MCF 10A (cell line): ENCODE results near the gene PROP1. TPM values are rescaled to one million over a fixed set of nuclear protein-coding genes. Genes with fewer than 3 reads are reported as not detected.
"Not testable (repeated sequence)": the region's sequence is repeated elsewhere in the genome, so short reads cannot be mapped to it uniquely, and the experiment has no call there.

Source experiments
- BruUV-seq: library from RNA; stranded (reverse); fragments of 400-500 nt; replicated peaks from 2 replicates; lab custom pipeline; 2021; lab: Mats Ljungman, UMichigan
- CTCF ChIA-PET: fragments of 300-600 bp; sonication (Branson Sonifier 250); formaldehyde crosslinking; extraction: SDS; loops from one replicate; lab custom pipeline; 2021; ENCODE audit warnings: antibody characterized with exemption, inconsistent platforms; lab: Yijun Ruan, JAX
- POLR2A ChIA-PET: fragments of 300-600, 350-650 bp; sonication (Branson Sonifier 250); formaldehyde crosslinking; extraction: SDS; loops from one replicate; lab custom pipeline; 2020; ENCODE audit warnings: antibody characterized with exemption, inconsistent platforms; lab: Yijun Ruan, JAX
- DNase-seq: peaks from one replicate; pipeline ENCODE4 v3.0.0-alpha.2; 2018; ENCODE audit not compliant: unreplicated experiment
- H3K27ac Mint-ChIP-seq: one replicate; pipeline ENCODE4 v1.8.0; 2022; ENCODE audit warnings: mild to moderate bottlenecking, low read depth, mixed read lengths; ENCODE audit not compliant: unreplicated experiment
- H3K27me3 Mint-ChIP-seq: one replicate; pipeline ENCODE4 v1.8.0; 2022; ENCODE audit warnings: mixed read lengths; ENCODE audit not compliant: insufficient read depth, unreplicated experiment
- H3K36me3 Mint-ChIP-seq: one replicate; pipeline ENCODE4 v1.8.0; 2022; ENCODE audit warnings: mild to moderate bottlenecking, moderate library complexity, mixed read lengths; ENCODE audit not compliant: insufficient read depth, unreplicated experiment
- H3K4me1 Mint-ChIP-seq: one replicate; pipeline ENCODE4 v1.8.0; 2022; ENCODE audit warnings: mixed read lengths; ENCODE audit not compliant: insufficient read depth, unreplicated experiment
- H3K4me3 Mint-ChIP-seq: one replicate; pipeline ENCODE4 v1.8.0; 2022; ENCODE audit warnings: mild to moderate bottlenecking, moderate library complexity, mixed read lengths; ENCODE audit not compliant: unreplicated experiment
- H3K9me3 Mint-ChIP-seq: one replicate; pipeline ENCODE4 v1.8.0; 2022; ENCODE audit warnings: mixed read lengths; ENCODE audit not compliant: unreplicated experiment
- intact Hi-C: fragments of 100-400 bp; cut with micrococcal nuclease; formaldehyde crosslinking; loops from 2 replicates; pipeline ENCODE4 v1.14.1; 2022
- total RNA-seq: library from RNA; stranded (reverse); gene quantifications from 2 replicates; pipeline ENCODE4 v1.2.3, GENCODE V29; 2022
- TF ChIP-seq, protein P1 (sequence below): fragments of 200-600 bp; IDR thresholded peaks from one replicate; pipeline ENCODE4 v1.8.0; 2022; ENCODE audit warnings: antibody characterized with exemption, mild to moderate bottlenecking; ENCODE audit not compliant: unreplicated experiment

The PROP1 gene
- total RNA-seq, 1 experiment from 2014 or later = not detected

DNA sequence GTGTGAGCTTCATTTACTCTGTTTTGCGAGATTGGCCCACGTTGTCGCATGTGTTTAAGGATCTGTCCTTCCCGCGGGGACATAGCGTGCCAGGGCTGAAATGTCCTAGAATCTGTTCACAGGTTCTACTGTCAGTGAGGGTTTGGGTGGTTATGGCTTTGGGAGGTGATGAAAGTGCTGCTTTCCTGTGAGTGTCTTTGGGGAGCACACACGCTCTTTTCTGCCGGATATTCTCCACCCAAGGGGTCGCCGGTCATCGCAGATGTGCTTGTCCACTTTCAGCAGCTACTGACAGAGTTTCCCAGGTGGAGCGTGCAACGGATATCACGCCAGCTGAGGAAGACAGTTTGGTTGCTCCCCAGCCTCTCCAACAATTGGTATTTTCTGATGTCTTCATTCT is 32.1 kb downstream of the PROP1 start:
- H3K4me1 Mint-ChIP-seq = no peaks in the 10 kb centered on the region
- BruUV-seq = no TSS peak
- no peak overlapping the region for H3K4me3 Mint-ChIP-seq
- ChIA-PET CTCF (interaction anchor here (1.3 kb wide), 1 partner anchor 8 kb away, joined by 4 read pairs; no protein-coding TSS in a partner anchor), POLR2A (interaction anchor here (0.7 kb wide), 1 partner anchor 9 kb away, joined by 3 read pairs; no protein-coding TSS in a partner anchor)
- peaks cover 5% of the 10 kb centered on the region for H3K36me3 Mint-ChIP-seq
- intact Hi-C loops = no loop called here
- TF ChIP-seq, protein P1, sequence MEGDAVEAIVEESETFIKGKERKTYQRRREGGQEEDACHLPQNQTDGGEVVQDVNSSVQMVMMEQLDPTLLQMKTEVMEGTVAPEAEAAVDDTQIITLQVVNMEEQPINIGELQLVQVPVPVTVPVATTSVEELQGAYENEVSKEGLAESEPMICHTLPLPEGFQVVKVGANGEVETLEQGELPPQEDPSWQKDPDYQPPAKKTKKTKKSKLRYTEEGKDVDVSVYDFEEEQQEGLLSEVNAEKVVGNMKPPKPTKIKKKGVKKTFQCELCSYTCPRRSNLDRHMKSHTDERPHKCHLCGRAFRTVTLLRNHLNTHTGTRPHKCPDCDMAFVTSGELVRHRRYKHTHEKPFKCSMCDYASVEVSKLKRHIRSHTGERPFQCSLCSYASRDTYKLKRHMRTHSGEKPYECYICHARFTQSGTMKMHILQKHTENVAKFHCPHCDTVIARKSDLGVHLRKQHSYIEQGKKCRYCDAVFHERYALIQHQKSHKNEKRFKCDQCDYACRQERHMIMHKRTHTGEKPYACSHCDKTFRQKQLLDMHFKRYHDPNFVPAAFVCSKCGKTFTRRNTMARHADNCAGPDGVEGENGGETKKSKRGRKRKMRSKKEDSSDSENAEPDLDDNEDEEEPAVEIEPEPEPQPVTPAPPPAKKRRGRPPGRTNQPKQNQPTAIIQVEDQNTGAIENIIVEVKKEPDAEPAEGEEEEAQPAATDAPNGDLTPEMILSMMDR = no peak
- no peak overlapping the region for H3K27ac Mint-ChIP-seq
- peaks cover 12% of the 10 kb centered on the region for H3K9me3 Mint-ChIP-seq
- no peaks in the 10 kb centered on the region for H3K27me3 Mint-ChIP-seq
- no peak for DNase-seq

DNA sequence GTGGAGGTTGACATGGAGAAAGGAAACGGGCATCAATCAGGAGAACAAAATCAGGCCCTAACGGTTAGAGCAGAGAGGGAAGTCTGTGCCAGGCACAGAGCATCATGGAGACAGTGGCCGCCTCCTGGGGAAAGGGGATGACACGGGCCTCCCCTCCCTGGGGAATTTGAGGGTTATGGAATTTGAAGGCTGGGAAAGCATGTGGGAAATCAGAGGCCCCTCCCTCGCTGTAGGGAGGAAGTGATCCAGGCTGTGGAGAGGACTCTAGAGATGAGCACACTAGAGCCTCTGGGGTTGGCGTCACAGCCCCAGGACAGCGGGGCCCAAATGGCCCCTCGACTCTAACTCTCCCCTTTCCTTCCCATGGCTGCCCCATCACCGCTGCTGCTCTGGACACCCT is 36.7 kb downstream of the PROP1 start:
- no TSS peak for BruUV-seq

GRCh38 chr5:177958696-177959095 is 37.3 kb downstream of the PROP1 start:
- ChIA-PET CTCF (interaction anchor here (0.6 kb wide), 1 partner anchor 103 kb away, joined by 3 read pairs; no protein-coding TSS in a partner anchor), POLR2A (no interaction called here)
- Mint-ChIP-seq H3K27ac (no peak overlapping the region), H3K36me3 (peaks cover 5% of the 10 kb centered on the region), H3K9me3 (peaks cover 12% of the 10 kb centered on the region), H3K4me1 (no peaks in the 10 kb centered on the region), H3K4me3 (no peak overlapping the region), H3K27me3 (no peaks in the 10 kb centered on the region)
- BruUV-seq = no TSS peak
- intact Hi-C loops = no loop called here
- no peak for DNase-seq
- TF ChIP-seq, protein P1 = no peak

More for the DNA sequence above, 36.7 kb downstream of the PROP1 start:
- no peaks in the 10 kb centered on the region for H3K27me3 Mint-ChIP-seq
- no peaks in the 10 kb centered on the region for H3K4me1 Mint-ChIP-seq
- intact Hi-C loops = no loop called here
- peaks cover 12% of the 10 kb centered on the region for H3K9me3 Mint-ChIP-seq
- no peak for DNase-seq
- TF ChIP-seq, protein P1 = no peak
- no peak overlapping the region for H3K4me3 Mint-ChIP-seq
- ChIA-PET POLR2A (no interaction called here), CTCF (no interaction called here)
- peaks cover 5% of the 10 kb centered on the region for H3K36me3 Mint-ChIP-seq
- H3K27ac Mint-ChIP-seq = no peak overlapping the region

DNA sequence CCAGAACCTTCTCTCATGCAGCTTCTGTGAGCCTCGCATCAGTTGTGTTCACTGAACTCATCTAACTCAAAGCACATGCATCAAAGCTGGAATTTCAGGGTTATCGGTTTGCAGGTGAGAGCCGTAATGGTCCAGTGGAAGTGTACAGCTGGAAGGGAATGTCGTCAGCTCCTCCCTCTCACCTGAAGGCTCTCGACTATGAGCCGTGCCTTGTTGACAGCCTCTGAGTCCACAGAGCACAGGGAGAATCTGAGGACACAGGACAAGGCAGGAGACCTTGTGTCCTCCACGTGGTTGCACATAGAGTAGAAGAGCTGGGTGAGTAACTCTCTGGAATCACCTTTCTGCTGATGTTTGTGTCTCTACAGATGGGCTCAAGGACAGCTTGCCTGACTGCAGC is 38.8 kb downstream of the PROP1 start:
- ChIA-PET POLR2A (interaction anchor here (0.7 kb wide), 1 partner anchor 608 kb away, joined by 3 read pairs; no protein-coding TSS in a partner anchor), CTCF (no interaction called here)
- TF ChIP-seq, protein P1 = no peak
- Mint-ChIP-seq H3K4me3 (no peak overlapping the region), H3K36me3 (peaks cover 5% of the 10 kb centered on the region), H3K27me3 (no peaks in the 10 kb centered on the region), H3K27ac (no peak overlapping the region), H3K4me1 (no peaks in the 10 kb centered on the region), H3K9me3 (peaks cover 12% of the 10 kb centered on the region)
- intact Hi-C loops = no loop called here
- no peak for DNase-seq
- BruUV-seq = no TSS peak

- POLR2A ChIA-PET, H3K27ac Mint-ChIP-seq, H3K4me1 Mint-ChIP-seq, H3K36me3 Mint-ChIP-seq, BruUV-seq, intact Hi-C loops, H3K27me3 Mint-ChIP-seq, H3K9me3 Mint-ChIP-seq, H3K4me3 Mint-ChIP-seq, CTCF ChIA-PET, DNase-seq: not testable (repeated sequence)
These were observed 42.9 kb downstream of the PROP1 start for GRCh38 chr5:177953101-177953500.

DNA sequence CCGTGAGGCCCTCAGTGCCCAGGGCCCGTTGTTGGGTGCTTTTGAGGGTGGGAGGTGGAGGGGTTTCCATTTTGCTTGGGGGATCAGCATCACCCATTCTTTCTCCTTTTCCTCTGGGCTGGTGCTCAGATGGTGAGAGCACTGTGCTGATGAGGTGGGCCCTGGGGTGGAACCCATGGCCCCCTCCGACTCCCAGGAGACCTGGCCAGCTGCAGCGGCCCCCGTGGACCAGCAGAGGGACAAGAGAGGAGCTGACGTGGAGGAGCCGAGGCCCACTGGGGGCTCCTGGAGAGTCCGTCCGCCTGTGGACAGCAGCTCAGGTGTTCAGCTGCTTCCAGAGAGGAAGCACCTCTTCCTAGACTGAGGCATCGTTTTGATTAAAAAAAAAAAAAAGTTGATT is 46.4 kb downstream of the PROP1 start:
- H3K27me3 Mint-ChIP-seq, H3K36me3 Mint-ChIP-seq, H3K27ac Mint-ChIP-seq, intact Hi-C loops, H3K4me1 Mint-ChIP-seq, POLR2A ChIA-PET, CTCF ChIA-PET, BruUV-seq, H3K9me3 Mint-ChIP-seq, DNase-seq, H3K4me3 Mint-ChIP-seq: not testable (repeated sequence)
